Ovary (tissue), 9 donors: ENCODE data around the gene VPS35L. TPM values are rescaled to one million over a fixed set of nuclear protein-coding genes. Genes with fewer than 3 reads are reported as not detected.
A peak's percentile ranks its signal among the peaks of the same experiment; 100 is the strongest.

Experiments
- DNase-seq, 5 donors: peaks; one replicate each; pipeline ENCODE4 v3.0.0-alpha.2; 2019 to 2020
- H3K27ac ChIP-seq, 2 donors: fragments of 200-600 bp; one replicate each; pipeline versions ENCODE4 v1.5.1 to v1.8.0; 2019 to 2022
- H3K27me3 ChIP-seq: fragments of 200-600 bp; one replicate; pipeline ENCODE4 v1.8.0; 2022
- H3K36me3 ChIP-seq: fragments of 200-600 bp; sonication (generic); one replicate; pipeline ENCODE4 v1.5.1; 2019
- H3K4me1 ChIP-seq: one replicate; pipeline ENCODE4 v1.8.1; 2013; ENCODE audit warnings: mild to moderate bottlenecking, moderate library complexity; ENCODE audit not compliant: insufficient read depth
- H3K4me3 ChIP-seq: fragments of 200-600 bp; sonication (generic); one replicate; pipeline ENCODE4 v1.5.1; 2017
- H3K9me3 ChIP-seq, 2 donors: fragments of 200-600 bp in 1 of 2; sonication (generic) in 1 of 2; one replicate each; pipeline versions ENCODE4 v1.5.1 to v1.8.1; 2013 to 2019; ENCODE audit warnings: mild to moderate bottlenecking in 1 of 2, moderate library complexity in 1 of 2
- CTCF ChIP-seq, 3 donors: fragments of 450-650 bp in 2 of 3; fragments of 200-600 bp in 1 of 3; IDR thresholded peaks; one replicate each; pipeline versions ENCODE4 v1.5.1 to v1.8.0; 2016 to 2022; ENCODE audit warnings: antibody characterized with exemption in 3 of 3, mild to moderate bottlenecking in 1 of 3
- EP300 ChIP-seq: sonication (generic); formaldehyde crosslinking; IDR thresholded peaks from one replicate; pipeline ENCODE4 v1.6.1; 2017; ENCODE audit warnings: antibody characterized with exemption
- POLR2A ChIP-seq: fragments of 450-650 bp; IDR thresholded peaks from one replicate; pipeline ENCODE4 v1.6.1; 2017; ENCODE audit warnings: antibody characterized with exemption, mild to moderate bottlenecking, moderate library complexity
- WGBS, 3 donors: extraction: QIAGEN DNeasy Blood & Tissue Kit in 1 of 3; methylation state at CpG; one replicate each; pipeline versions ENCODE4 v1.1.5 to v1.1.7; 2013 to 2017; 5-methylcytosine and 5-hydroxymethylcytosine counted together
- intact Hi-C, 4 donors: fragments of 100-400 bp; cut with DNase I; formaldehyde crosslinking; loops; one replicate each; pipeline versions ENCODE4 v1.11.0 to v1.15.1; 2022 to 2023
- polyA plus RNA-seq, 2 donors: library from polyadenylated mRNA; stranded (reverse); fragments of 200-250 nt in 1 of 2; fragments of 350-450 nt in 1 of 2; fragmentation: Illumina TruSeq in 1 of 2; extraction: RNeasy Lipid Tissue Mini Kit (QIAGEN cat#74804) in 1 of 2; gene quantifications; one replicate each; pipeline ENCODE4 v1.2.3, GENCODE V29; 2013 to 2014
- total RNA-seq, 7 donors: library from RNA; depleted of rRNA in 2 of 7; stranded (reverse); fragments of >200 nt in 2 of 7; fragmentation: NEBNext Ultra II Directional in 3 of 7; extraction: Animal tissue kit (Norgen Biotek cat#: 25700) in 3 of 7; gene quantifications; one replicate each; pipeline versions ENCODE4 v1.1.0 to v1.2.4, GENCODE V29; 2016 to 2023
- donor health status: DM: no; HTN: no; CAD: no; lungs with moderate emphysema.
- donor health status: DM: no; HTN: no; CAD: no.
- donor health status: Bipolar disorder and iron deficiency.
- donor health status: DM: yes; HTN: yes; CAD: no.
- donor health status: DM: no; HTN: no; CAD: no.
- donor health status: DM: yes; HTN: yes; CAD: no.

VPS35L gene
- total and polyA plus RNA-seq, 9 donors, result 28.6 to 69.6 (median 50.7) TPM

DNA sequence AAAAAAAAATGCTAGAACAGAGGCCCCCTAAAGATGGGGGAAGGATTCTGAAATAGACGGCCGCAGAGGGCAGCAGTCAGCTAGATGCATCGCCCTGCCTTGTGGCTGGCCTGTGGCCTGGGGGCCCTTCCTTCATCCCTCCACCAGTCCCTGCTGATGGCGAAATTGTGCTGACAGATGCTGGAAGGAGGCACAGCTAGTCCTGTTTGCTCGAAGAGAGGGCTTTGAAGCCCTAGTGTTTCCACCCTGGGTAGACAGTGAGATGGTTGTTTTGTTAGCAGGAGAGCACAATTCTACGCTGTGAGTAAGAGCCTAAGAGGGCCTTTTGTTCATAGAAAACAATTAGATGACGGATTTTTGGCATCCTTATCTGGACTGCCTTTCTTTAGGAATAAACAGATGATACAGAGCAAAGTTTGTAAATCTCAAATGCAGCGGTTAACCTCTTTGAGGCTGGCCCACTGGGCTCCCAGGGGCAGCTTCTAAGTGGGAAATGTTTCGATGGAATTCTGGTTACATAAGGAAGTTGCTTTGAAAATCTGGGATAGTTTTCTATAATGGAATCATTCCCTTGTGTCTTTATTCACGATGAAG lies 23.0 kb downstream of the VPS35L start:
- Histone ChIP-seq H3K9me3 (peaks cover 0 to 4% of the 10 kb centered on the region in 2 donors), H3K4me1 (no peaks in the 10 kb centered on the region), H3K36me3 (no peaks in the 10 kb centered on the region), H3K27me3 (no peaks in the 10 kb centered on the region), H3K4me3 (no peak overlapping the region), H3K27ac (no peak overlapping the region)
- DNase-seq, result no peak
- no peak for TF ChIP-seq EP300
- no peak for TF ChIP-seq POLR2A
- no peak for TF ChIP-seq CTCF (IDR thresholded peaks at IDR 0.05)
- WGBS, 3 donors, result 89 to 95% (median 92%) methylated on average over 10 of the region's 10 CpGs
- intact Hi-C loops, result no loop called here

DNA sequence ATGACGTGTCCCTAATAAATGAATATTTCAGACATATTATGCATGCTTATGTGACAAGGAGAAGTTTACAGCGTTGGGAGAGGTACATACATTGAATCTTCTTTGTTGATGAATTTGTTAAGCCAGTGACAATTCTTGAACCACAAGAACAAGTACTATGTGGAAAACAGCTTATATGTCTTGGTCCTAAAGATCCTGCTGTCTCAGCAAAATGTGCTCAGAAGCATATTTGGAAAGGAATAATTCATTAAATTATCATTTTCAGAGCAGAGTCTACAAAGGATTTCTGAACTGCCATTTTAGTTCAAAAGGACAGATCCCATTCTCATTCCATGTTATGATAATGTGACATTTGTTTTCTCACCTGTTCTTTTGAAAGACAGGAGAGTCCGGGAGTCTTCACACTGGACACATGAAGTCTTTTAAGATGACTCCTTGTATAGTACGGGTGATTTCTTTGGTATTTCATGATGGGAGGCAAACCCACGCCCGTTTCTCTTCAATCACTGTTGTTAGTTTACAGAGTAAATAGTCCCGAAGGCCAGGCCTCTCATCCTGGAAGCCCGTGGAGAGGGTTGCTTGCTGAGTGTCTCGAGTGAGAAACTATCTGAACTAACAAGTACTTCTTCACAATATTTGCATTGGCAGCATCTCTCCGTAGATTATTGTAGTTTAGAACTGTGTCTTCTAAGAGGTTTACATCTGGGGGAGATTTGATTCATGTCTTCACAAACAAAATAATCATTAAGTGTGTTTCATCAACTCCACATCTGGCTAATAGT lies 26.7 kb downstream of the VPS35L start:
- H3K36me3 ChIP-seq, result no peaks in the 10 kb centered on the region
- WGBS, 3 donors, result 39 to 73% (median 45%) methylated on average over 10 of the region's 10 CpGs

DNA sequence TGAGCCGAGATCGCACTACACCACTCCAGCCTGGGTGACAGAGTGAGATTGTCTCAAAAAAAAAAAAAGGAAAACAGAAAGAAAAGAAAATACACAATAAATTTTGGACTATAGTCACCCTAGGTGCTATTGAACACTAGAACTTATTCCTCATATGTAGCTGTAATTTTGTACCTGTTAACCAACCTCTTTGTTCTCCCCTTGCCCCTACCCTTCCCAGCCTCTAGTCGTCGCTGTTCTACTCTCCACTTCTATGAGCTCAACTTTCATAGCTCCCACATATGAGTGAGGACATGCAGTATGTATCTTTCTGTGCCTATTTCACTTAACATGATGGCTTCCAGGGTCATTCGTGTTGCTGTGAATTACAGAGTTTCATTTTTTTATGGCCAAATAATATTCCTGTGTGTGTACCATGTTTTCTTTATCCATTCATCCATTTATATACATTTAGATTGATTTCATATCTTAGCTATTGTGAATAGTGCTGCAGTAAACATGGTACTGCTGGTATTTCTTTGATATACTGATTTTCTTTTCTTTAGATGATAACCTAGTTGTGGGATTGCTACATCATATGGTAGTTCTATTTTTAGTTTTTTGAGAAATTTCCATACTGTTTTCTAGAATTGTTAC lies 28.3 kb downstream of the VPS35L start:
- Histone ChIP-seq H3K4me1 (no peaks in the 10 kb centered on the region), H3K27me3 (no peaks in the 10 kb centered on the region), H3K9me3 (peaks cover 0 to 4% of the 10 kb centered on the region in 2 donors), H3K36me3 (no peaks in the 10 kb centered on the region), H3K4me3 (no peak overlapping the region), H3K27ac (no peak overlapping the region)
- 53 to 60% (median 55%) methylated on average over 5 of the region's 5 CpGs for WGBS, 3 donors
- peak in 1 of 5 donors; percentile 36 for DNase-seq
- intact Hi-C loops, result no loop called here
- TF ChIP-seq CTCF (IDR thresholded peaks at IDR 0.05), result peak; percentile 15 to 56 (median 18)
- TF ChIP-seq EP300, result no peak

More for the DNA sequence above, 26.7 kb downstream of the VPS35L start:
- Histone ChIP-seq H3K9me3 (peaks cover 0 to 4% of the 10 kb centered on the region in 2 donors), H3K27me3 (no peaks in the 10 kb centered on the region), H3K4me1 (no peaks in the 10 kb centered on the region), H3K27ac (no peak overlapping the region), H3K4me3 (no peak overlapping the region)
- no peak for DNase-seq
- no peak for TF ChIP-seq CTCF (IDR thresholded peaks at IDR 0.05)
- no peak for TF ChIP-seq POLR2A
- TF ChIP-seq EP300, result no peak
- intact Hi-C loops, result no loop called here

DNA sequence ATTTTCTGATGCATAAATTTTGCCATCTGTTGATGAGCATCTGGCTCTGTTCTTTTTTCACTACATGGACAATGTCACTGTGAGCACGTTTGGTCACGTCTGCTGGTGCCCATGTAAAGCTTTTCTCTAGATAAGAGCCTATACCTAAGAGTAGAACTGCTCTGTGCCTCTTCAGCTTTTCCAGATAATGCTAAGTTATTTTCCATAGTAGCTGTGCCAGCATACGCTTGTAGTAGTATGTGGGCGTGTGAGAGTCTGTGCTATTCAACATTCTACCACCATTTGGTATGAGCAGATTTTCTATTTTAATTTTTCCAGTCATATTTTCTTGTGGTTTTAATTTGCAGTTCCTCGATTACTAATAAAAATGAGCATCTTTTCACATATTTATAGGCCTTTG lies 33.2 kb downstream of the VPS35L start:
- Histone ChIP-seq H3K9me3 (no peaks in the 10 kb centered on the region), H3K36me3 (no peaks in the 10 kb centered on the region), H3K4me3 (no peak overlapping the region), H3K27ac (no peak overlapping the region), H3K27me3 (no peaks in the 10 kb centered on the region), H3K4me1 (peaks cover 3% of the 10 kb centered on the region)
- TF ChIP-seq CTCF (IDR thresholded peaks at IDR 0.05), result no peak
- no peak for TF ChIP-seq EP300
- TF ChIP-seq POLR2A, result no peak
- intact Hi-C loops, result loop anchor here in 1 of 4 donors (5.0 kb wide), 1 partner anchor 234 kb away; no protein-coding TSS in a partner anchor
- 30 to 45% (median 41%) methylated on average over 5 of the region's 5 CpGs for WGBS, 3 donors
- no peak for DNase-seq
